GM19455 (cell line): ENCODE data around the gene MTG2.

ENCODE experiments used
- ATAC-seq: cut with Tn5 transposase; IDR thresholded peaks from one replicate; pipeline ENCODE4 v1.9.1; 2021; ENCODE audit not compliant: unreplicated experiment

The MTG2 gene

DNA sequence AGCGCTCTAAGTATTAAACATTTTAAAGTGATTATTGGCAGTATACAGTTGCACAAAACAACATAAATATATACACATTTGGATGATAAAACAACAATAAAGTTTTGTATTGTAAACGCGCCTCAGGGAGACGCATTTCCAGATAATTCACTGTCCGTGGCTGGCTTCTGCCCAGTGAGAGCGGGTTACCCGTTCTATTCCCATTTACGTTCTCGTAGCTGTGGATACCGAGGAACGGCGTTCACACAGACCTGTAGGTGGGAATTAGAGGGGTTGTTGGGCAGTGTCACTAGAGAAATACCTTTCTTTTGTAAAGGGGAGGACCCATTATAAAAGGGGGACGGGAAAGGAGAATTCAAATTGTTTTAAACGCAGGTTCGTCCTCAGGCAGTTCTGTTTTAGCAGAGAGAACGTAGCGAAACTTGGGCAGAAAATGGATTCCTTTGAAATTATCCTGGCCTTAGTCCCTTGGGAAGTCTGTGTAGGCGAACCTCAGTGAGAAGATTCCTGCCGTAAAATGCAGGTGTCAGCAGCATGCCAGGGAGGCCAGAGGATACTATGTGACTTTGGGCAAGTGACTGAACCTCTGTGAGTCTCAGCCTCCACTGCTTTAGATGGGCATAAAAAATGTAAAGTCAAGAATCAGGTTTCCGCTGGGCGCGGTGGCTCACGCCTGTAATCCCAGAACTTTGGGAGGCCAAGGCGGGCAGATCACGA, 756 bp downstream of the MTG2 start:
- no peak for ATAC-seq

GRCh38 chr20:62186096-62186426, 3.2 kb downstream of the MTG2 start:
- ATAC-seq, result no peak

GRCh38 chr20:62186887-62187866, 4.3 kb downstream of the MTG2 start:
- no peak for ATAC-seq

- ATAC-seq, result no peak
Measured at GRCh38 chr20:62190639-62191411, 8.0 kb downstream of the MTG2 start.

DNA sequence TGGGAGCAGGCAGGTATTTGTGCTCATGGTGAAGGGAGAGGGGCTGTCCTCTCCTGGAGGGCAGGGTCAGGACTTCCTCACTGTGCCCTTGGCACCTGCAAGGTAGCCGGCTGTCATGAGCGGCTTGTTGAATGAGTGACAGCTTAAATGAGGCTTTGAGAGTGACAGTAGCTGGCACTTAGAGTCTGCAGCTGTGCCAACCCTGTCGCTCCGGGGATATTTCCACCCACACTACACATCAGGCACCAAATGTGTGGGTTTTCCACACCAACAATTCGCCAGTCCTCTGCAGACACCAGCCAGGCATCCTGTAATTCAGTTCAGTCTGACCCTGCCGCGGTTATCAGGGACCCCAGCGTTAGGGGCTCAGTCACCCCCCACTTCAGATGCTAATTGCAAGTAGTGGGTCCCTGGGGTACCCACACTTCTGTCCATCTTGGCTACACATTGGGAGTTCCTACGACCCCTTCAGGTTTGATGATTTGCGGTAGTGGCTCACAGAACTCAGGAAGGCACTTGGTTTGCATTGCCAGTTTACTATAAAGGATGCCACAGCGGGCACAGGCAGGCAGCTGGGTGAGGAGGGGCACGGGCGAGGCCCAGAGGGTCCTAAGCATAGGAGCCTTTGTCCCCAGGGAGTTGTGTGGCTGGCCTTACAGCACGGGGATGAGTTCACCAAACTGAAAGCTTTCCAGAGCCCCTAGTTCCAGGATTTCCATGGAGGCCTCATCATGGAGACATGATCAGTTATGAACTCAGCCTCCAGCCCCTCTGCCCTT, 9.1 kb downstream of the MTG2 start:
- ATAC-seq, result no peak

- no peak for ATAC-seq
Measured at GRCh38 chr20:62192635-62193034, 9.8 kb downstream of the MTG2 start.

DNA sequence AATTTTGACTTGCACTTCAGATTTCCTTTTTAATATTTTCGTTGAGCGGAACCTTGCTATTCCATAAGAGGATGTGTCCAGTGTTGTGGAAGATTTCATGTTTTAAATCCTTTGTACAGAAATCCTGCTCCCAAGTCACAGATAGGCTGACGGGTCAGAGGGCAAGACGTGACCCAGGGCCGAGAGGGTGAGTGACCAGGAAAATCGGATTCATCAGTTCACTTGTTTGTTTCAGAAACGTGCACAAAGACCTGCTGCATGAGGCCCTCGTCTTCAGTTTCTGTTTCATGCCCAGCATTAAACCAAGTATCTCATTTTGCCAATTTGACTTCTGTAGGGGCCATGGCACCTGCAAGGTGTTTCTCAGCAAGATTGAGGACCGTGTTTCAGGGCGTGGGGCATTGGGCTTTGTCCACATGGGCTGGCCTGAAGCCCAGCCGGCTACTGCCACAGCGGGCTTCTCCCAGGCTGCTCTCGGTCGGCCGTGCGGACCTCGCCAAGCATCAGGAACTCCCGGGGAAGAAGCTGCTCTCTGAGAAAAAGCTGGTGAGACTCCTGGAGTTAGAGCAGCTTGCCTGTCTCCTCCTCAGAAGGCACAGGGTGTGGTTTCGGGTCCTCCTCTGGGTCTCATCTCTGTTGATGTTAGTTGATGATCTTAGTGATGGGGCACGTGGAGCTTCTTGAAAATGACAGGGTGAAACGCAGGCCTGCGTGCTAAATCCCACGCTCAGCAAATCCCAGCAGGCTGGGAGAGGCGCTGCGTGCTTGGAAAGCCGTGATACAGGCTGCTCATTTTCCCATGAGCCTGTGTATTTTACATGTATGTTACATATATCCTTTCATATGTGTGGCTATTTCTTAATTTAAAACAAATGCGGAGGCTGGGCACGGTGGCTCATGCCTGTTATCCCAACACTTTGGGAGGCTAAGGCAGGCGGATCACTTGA, 10.5 kb downstream of the MTG2 start:
- ATAC-seq, result no peak

DNA sequence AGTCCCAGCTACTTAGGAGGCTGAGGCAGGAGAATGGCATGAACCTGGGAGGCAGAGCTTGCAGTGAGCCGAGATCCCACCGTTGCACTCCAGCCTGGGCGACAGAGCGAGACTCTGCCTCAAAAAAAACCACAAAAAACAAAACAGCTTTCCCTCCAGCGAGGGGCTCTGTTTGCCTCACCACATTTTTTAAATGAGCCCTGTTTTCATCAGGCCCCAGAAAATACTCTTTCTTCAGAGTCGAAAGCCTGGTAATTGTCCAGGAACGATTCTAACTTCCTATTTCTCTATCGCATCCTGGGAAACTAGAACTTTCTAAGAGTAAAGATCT, 12.2 kb downstream of the MTG2 start:
- ATAC-seq, result no peak

DNA sequence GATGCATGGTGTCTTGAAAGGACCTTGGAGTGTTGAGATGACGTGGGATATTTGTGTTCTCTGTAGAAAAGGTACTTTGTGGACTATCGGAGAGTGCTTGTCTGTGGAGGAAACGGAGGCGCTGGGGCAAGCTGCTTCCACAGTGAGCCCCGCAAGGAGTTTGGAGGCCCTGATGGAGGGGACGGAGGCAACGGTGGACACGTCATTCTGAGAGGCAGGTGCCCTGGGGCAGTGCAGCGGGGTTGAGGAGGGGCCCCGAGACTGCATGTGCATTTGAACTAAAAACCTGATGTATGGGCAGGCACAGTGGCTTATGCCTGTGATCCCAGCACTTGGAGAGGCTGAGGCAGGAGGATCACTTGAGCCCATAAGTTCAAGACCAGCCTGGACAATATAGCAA, 12.9 kb downstream of the MTG2 start:
- no peak for ATAC-seq

- ATAC-seq, result no peak
Measured at GRCh38 chr20:62196286-62196685, 13.5 kb downstream of the MTG2 start.

- no peak for ATAC-seq
Measured at GRCh38 chr20:62197311-62197710, 14.5 kb downstream of the MTG2 start.

GRCh38 chr20:62197801-62198200, 15.0 kb downstream of the MTG2 start:
- ATAC-seq, result no peak

- ATAC-seq, result no peak
Measured at GRCh38 chr20:62198496-62198895, 15.7 kb downstream of the MTG2 start.

- ATAC-seq, result no peak
Measured at GRCh38 chr20:62198931-62199330, 16.1 kb downstream of the MTG2 start.

- ATAC-seq, result no peak
Measured at GRCh38 chr20:62200491-62201172, 17.8 kb downstream of the MTG2 start.

GRCh38 chr20:62201173-62202082, 18.6 kb downstream of the MTG2 start:
- no peak for ATAC-seq

- ATAC-seq, result no peak
Measured at GRCh38 chr20:62202083-62202395, 19.2 kb downstream of the MTG2 start.

DNA sequence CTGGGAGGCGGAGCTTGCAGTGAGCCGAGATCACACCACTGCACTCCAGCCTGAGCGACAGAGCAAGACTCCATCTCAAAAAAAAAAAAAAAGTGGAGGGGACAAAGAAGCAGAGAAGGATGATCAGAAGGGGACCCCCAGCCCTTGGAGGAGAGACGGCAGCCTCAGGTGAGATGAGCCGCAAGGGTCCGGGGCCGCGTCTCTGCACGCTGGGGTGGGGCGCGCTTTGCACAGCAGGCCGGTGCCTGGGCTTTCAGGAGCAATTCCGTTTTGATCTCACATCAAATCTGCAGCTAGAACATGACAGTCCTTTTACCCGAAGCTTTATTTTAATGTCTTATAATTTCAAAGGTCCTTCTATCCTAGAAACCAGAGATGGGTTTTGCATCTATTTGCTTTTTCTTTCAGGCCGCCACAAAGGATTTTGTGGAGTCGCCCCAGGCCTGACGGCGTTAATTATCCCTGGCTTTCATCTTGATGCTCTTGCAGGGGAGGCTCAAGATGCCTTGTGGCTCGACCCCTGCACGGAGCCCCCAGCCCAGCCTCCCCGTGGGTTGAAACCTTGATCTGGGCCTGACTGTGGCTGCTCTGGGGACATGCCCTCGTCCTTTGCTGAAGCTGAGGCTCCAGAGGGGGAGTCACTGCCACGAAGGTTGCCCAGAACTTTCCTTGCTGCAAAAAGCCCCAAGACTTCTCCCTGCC, 20.0 kb downstream of the MTG2 start:
- no peak for ATAC-seq
